ENCODE measurements around the gene XPNPEP2. TPM values are rescaled to one million over a fixed set of nuclear protein-coding genes. Genes with fewer than 3 reads are reported as not detected.

XPNPEP2 gene
- total and polyA plus RNA-seq, 8 donors = 0.07 to 1.0 (median 0.20) TPM

DNA sequence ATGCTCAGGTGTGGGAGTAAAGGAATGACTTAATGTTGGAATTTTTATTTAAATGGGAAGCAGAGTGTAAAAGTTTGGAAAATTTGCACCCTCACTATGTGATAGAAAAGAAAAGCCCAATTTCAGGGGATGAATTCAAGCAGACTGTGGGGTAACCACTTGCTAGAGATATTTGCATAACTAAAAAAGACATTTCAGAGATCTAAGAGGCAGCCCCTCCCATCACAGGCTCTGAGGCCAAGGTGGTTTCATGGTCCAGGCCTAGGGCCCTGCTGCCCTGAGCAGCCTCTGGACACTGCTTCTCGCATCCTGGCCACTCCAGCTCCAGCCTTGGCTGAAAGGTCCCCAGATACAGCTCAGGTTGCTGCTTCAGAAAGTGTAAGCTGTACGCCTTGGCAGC, 5.9 kb upstream of the XPNPEP2 start:
- no peaks in the 10 kb centered on the region for H3K36me3 ChIP-seq
- WGBS, 2 donors = 88 to 94% methylated on average over 2 of the region's 2 CpGs
- H3K4me3 ChIP-seq = no peak overlapping the region
- H3K27ac ChIP-seq = no peak overlapping the region
- peaks cover 0 to 3% (median 0%) of the 10 kb centered on the region in 4 donors for H3K27me3 ChIP-seq
- ATAC-seq (no peak), DNase-seq (no peak), FAIRE-seq (no peak)
- intact Hi-C loops (cut with DNase I) = no loop called here
- no peak for TF ChIP-seq CTCF (IDR thresholded peaks at IDR 0.05)
- no peaks in the 10 kb centered on the region for H3K4me1 ChIP-seq
- no peaks in the 10 kb centered on the region for H3K9me3 ChIP-seq

GRCh38 chrX:129733335-129733734, 5.4 kb upstream of the XPNPEP2 start:
- ATAC-seq = no peak

DNA sequence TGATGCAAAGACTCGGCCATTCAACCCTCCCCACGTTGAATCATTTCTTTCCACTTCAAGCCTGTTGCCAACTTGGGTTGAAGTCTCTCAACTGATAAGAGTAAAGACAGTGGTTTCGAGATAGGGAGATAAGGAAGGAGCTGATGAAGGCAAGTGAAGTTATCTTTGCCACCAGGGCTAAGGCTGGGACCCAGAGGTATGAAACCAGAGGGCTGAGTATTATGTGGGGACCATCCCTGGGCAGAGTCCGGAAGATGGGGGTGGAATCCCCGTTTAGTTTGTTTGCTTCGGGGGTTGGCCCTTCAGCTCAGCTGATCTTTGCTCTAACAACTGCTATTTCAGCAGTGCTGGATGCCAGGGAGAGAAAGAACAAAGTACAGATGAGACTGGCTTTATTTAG, 2.3 kb upstream of the XPNPEP2 start:
- no peaks in the 10 kb centered on the region for H3K36me3 ChIP-seq
- 29 to 45% methylated on average over 6 of the region's 6 CpGs for WGBS, 2 donors
- no peaks in the 10 kb centered on the region for H3K4me1 ChIP-seq
- intact Hi-C loops (cut with DNase I) = no loop called here
- H3K4me3 ChIP-seq = no peak overlapping the region
- no peaks in the 10 kb centered on the region for H3K9me3 ChIP-seq
- FAIRE-seq (no peak), ATAC-seq (no peak), DNase-seq (no peak)
- no peaks in the 10 kb centered on the region for H3K27me3 ChIP-seq
- TF ChIP-seq CTCF (IDR thresholded peaks at IDR 0.05) = no peak
- no peak overlapping the region for H3K27ac ChIP-seq

More at GRCh38 chrX:129733335-129733734, 5.4 kb upstream of the XPNPEP2 start:
- H3K4me3 ChIP-seq = no peak overlapping the region
- H3K9me3 ChIP-seq = no peaks in the 10 kb centered on the region
- intact Hi-C loops (cut with DNase I) = no loop called here
- TF ChIP-seq CTCF (IDR thresholded peaks at IDR 0.05) = no peak
- H3K27me3 ChIP-seq = peaks cover 0 to 3% (median 0%) of the 10 kb centered on the region in 4 donors
- H3K27ac ChIP-seq = no peak overlapping the region
- no peak for DNase-seq
- no peaks in the 10 kb centered on the region for H3K36me3 ChIP-seq
- WGBS, 2 donors = 64 to 74% methylated on average over 4 of the region's 4 CpGs
- FAIRE-seq = no peak
- no peaks in the 10 kb centered on the region for H3K4me1 ChIP-seq

- Histone ChIP-seq H3K4me3 (no peak overlapping the region), H3K4me1 (no peaks in the 10 kb centered on the region), H3K9me3 (no peaks in the 10 kb centered on the region), H3K36me3 (no peaks in the 10 kb centered on the region), H3K27ac (no peak overlapping the region), H3K27me3 (no peaks in the 10 kb centered on the region)
- 44 to 62% methylated on average over 5 of the region's 5 CpGs for WGBS, 2 donors
- no peak for TF ChIP-seq CTCF (IDR thresholded peaks at IDR 0.05)
- FAIRE-seq (no peak), ATAC-seq (peak in 2 of 4 donors; percentile 40 to 55), DNase-seq (no peak)
- intact Hi-C loops (cut with DNase I) = no loop called here
Observed at GRCh38 chrX:129737916-129738315, 863 bp upstream of the XPNPEP2 start.

GRCh38 chrX:129739578-129739977, 799 bp downstream of the XPNPEP2 start:
- ATAC-seq (no peak), FAIRE-seq (no peak)

More at GRCh38 chrX:129739578-129739977, 799 bp downstream of the XPNPEP2 start:
- Histone ChIP-seq H3K36me3 (no peaks in the 10 kb centered on the region), H3K9me3 (no peaks in the 10 kb centered on the region), H3K27me3 (no peaks in the 10 kb centered on the region), H3K4me1 (no peaks in the 10 kb centered on the region), H3K27ac (no peak overlapping the region), H3K4me3 (no peak overlapping the region)
- DNase-seq = no peak
- intact Hi-C loops (cut with DNase I) = no loop called here
- TF ChIP-seq CTCF (IDR thresholded peaks at IDR 0.05) = no peak
- 75 to 80% methylated on average over 4 of the region's 4 CpGs for WGBS, 2 donors

Data from pancreas (tissue), 10 donors.